Suprapubic skin (tissue), 3 donors: Measurements from ENCODE around the gene REEP6.

Experiments
- POLR2A ChIP-seq, 2 donors: fragments of 450-650 bp; IDR thresholded peaks; one replicate each; pipeline ENCODE4 v1.6.1; 2017; ENCODE audit warnings: antibody characterized with exemption in 2 of 2, mild to moderate bottlenecking in 2 of 2, moderate library complexity in 2 of 2
- TF ChIP-seq, protein P1 (sequence below), 2 donors: fragments of 200-600 bp in 1 of 2; fragments of 450-650 bp in 1 of 2; sonication (generic) in 1 of 2; IDR thresholded peaks; one replicate each; pipeline ENCODE4 v1.5.1; 2016 to 2019; ENCODE audit warnings: antibody characterized with exemption in 2 of 2, mild to moderate bottlenecking in 1 of 2, moderate library complexity in 1 of 2

DNA sequence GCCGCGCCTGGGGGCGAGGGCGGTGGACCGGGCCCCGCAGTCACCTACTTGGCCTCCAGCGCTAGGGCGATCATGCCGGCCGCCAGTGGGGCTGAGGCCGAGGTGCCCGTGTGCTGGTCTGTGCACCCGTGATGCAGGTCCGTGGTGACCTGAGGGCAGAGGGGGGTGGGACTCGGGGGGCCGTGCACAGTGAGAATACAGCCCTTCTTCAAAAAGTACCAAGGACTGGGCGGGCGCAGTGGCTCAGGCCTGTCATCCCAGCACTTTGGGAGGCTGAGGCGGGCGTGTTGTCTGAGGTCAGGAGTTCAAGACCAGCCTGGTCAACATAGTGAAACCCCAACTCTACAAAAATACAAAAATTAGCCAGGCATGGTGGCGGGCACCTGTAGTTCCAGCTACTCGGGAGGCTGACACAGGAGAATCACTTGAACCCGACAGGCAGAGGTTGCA, 7.0 kb upstream of the REEP6 start:
- TF ChIP-seq, protein P1, sequence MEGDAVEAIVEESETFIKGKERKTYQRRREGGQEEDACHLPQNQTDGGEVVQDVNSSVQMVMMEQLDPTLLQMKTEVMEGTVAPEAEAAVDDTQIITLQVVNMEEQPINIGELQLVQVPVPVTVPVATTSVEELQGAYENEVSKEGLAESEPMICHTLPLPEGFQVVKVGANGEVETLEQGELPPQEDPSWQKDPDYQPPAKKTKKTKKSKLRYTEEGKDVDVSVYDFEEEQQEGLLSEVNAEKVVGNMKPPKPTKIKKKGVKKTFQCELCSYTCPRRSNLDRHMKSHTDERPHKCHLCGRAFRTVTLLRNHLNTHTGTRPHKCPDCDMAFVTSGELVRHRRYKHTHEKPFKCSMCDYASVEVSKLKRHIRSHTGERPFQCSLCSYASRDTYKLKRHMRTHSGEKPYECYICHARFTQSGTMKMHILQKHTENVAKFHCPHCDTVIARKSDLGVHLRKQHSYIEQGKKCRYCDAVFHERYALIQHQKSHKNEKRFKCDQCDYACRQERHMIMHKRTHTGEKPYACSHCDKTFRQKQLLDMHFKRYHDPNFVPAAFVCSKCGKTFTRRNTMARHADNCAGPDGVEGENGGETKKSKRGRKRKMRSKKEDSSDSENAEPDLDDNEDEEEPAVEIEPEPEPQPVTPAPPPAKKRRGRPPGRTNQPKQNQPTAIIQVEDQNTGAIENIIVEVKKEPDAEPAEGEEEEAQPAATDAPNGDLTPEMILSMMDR (IDR thresholded peaks at IDR 0.05): no peak
- no peak for TF ChIP-seq POLR2A (IDR thresholded peaks at IDR 0.05)
